ENCODE results near the gene PHLDB1.
"Not testable (repeated sequence)": the region's sequence is repeated elsewhere in the genome, so short reads cannot be mapped to it uniquely, and the experiment has no call there.

Gene PHLDB1

DNA sequence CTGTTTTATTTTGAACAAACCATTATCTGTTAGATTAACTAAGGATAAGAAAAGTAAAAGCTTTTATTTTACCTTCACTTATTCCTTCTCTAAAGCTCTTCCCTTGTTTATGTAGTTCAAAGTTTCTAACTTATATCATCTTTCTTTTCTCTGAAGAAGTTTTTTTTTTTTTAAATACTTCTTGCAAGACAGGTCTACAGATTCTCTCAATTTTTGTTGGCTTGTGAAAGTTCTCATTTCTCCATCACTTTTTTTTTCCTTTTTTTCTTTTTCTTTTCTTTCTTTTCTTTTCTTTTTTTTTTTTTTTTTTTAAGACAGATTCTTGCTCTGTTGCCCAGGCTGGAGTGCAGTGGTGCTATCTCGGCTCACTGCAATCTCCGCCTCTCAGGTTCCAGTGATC is 76.8 kb downstream of the PHLDB1 start:
- DNase-seq (ENCODE audit: low read depth in 3 of 3) = no peak

DNA sequence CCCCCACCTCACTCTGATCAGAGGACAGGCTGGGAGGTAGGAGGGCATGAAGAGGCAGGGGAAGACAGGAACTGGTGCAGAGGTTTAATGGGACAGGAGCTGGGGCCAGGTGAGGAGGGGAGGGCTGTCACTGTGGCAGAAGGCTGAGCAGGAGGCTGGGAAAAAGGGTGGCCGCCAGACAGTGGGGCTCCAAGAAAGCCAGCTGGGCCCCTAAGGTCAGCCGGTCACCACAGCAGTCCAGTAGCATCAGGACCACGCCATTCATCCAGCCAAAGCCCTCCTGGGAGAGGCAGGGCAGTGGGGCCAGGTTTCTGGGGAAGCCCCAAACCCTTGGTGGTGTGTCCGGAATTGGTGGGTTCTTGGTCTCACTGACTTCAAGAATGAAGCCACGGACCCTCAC is 80.5 kb downstream of the PHLDB1 start:
- no peak for DNase-seq (ENCODE audit: low read depth in 3 of 3)

DNA sequence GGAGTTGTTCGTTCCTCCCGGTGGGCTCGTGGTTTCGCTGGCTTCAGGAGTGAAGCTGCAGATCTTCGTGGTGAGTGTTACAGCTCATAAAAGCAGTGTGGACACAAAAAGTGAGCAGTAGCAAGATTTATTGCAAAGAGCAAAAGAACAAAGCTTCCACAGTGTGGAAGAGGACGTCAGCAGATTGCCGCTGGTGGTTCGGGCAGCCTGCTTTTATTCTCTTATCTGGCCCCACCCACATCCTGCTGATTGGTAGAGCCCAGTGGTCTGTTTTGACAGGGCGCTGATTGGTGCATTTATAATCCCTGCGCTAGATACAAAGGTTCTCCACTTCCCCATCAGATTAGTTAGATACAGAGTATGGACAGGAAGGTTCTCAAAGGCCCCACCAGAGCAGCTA is 80.9 kb downstream of the PHLDB1 start:
- not testable (repeated sequence) for DNase-seq (ENCODE audit: low read depth in 3 of 3)

DNA sequence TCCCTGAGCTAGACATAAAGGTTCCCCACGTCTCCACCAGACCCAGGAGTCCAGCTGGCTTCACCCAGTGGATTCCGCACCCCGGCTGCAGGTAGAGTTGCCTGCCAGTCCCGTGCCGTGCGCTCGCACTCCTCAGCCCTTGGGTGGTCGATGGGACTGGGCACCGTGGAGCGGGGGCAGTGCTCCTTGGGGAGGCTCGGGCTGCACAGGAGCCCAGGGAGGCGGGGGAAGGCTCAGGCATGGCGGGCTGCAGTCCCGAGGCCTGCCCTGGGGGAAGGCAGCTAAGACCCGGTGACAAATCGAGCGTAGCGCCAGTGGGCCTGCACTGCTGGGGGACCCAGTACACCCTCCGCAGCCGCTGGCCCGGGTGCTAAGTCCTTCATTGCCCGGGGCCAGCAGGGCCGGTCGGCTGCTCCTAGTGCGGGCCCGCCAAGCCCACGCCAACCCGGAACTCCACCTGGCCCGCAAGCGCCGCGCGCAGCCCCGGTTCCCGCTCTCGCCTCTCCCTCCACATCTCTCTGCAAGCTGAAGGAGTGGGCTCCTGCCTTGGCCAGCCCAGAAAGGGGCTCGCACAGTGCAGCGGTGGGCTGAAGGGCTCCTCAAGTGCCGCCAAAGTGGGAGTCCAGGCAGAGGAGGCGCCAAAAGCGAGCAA is 81.6 kb downstream of the PHLDB1 start:
- DNase-seq (ENCODE audit: low read depth in 3 of 3) = no peak

DNA sequence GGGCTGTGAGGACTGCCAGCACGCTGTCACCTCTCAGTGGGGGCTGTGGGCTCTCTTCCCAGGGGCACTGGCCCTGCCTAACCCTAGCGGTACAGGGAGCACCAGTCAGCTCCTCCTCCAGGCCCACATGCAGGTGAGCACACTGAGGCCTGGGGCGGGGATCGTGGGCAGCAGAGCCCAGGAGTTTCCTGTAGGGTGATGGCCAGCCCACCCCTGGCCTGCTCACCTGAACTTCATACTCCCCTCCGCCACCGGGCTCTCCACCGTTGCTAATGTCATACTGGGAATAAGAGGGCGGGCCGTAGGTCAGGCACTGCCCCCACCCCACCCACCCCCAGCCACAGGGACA is 82.1 kb downstream of the PHLDB1 start:
- DNase-seq (ENCODE audit: low read depth in 3 of 3) = no peak

DNA sequence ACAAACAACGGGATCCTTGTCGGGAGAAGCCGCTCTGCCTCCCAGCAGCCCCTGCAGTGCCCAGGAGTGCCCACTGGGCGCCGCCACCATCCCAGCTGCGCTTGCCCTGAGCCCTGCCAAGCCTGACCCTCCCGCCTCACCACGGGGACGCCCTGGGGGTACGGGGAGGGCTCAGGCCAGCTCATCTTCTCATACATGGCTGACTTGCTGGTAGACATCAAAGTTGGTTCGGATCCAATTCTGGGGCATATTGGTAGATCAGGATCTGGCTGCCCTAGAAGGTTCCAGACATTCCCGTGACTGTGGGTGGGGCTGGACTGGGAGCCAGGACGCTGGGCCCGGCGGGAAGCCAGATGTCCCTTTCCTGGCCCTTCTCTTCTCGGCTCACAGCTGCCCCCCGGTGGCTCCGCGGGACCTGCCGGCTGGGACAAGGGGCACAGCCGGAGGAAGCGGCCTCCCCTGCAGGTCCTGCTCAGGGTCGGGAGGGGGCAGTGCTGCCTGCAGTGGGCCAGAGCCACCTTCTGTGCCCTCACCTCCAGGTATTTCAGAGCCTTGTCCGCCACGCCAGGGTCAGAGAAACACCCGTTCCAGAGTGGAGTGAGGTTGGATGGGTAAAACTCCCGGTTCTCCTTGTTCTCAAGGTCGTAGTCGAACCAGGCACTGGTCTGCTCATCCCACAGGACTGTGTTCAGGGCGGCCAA is 82.6 kb downstream of the PHLDB1 start:
- DNase-seq (ENCODE audit: low read depth in 3 of 3) = peak; percentile 65 to 82 (median 66)

DNA sequence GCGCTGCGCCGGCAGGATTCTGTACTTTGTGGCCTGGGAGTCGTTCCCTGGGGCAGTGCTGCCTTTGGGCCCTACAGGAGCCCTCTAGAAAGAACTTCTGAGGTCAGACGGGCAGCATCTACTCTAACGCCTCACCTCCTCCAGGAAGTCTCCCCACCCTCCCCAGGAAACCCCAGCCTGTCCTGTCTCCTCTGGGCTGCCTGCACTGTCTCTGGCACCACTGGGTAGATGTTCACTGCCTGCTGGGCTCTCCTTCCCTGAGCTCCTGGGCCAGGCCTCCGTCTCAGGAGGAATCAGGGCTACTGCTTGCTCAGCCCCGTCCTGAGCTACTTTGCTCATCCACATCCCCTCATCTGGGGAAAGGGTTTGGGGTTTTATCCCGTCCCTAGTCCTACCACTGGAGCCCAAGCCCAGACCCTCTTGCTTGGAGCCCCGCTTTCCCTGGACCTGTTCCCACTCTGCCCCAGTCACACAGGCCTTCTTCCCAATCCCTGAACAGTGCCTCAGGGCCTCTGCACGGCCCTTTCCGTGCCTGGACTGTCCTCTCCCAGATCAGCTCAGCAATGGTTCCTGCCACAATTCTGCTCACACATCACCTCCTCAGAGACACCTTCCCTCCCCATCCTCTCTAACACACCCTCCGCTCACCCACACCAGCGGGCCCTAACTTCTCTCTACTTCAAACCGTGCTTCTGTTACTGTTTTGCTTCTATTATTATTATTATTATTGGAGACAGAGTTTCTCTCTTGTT is 83.3 kb downstream of the PHLDB1 start:
- DNase-seq (ENCODE audit: low read depth in 3 of 3) = no peak

DNA sequence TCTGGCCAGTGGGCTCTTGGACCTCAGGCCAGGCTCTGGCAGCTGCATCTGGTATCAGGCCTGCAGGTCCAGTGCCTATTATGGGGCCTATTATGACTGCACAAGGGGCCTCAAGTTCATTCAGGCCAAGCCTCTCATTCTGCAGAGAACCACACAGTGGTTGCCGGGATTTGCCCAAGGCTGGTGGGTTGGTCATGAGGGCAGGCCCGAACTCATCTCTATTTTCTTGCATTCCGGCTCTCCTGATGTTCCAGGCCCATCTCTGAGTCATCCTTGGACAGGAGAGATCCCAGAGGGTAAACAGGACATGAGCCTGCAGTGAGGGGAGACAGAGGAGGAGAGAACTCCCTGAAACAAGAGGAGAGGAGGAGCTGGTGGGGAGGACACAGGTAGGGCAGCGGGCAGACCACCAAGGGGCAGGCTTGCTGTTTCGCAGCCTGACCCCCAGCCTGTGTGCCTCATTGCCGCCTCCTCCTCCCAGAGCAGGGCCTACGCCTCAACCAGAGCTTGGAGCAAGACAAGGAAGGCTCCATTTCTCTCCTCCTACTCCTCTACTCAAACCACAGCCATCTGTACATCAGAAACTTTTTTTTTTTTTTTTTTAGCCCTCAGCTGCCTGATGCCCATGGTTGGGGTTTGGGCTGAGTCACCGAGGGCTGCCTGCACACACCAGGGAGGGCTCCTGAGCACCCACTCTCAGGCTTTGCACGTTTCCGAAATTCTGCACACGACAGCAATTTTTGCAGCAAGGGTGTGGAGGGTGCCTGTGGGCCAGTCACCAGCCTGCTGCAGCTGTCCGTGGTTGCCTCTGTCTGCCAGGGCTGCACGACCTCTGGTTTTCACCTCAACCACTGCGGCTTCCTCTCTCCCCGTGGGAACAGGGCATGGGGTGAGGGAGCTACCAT is 84.8 kb downstream of the PHLDB1 start:
- DNase-seq (ENCODE audit: low read depth in 3 of 3) = peak; percentile 28 to 57 (median 45)

DNA sequence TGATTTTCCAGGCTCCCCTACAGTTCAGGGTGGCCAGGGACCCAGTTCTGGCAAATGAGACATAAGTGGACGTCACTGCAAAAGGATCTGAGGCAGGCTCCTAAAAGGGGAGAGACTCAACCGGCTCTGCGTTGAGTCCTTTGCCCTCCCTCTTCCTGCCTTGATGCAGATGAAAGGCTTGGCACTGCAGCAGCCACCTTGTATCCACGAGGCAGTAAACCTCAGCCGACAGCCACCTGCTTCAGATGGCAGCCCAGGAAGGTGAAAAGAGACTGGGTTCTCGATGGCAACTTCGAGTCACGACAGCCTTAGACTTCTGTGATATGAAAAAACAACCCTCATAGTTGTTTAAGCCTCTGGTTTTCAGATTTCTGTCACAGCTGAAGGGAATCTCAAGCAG is 86.8 kb downstream of the PHLDB1 start:
- DNase-seq (ENCODE audit: low read depth in 3 of 3) = no peak

DNA sequence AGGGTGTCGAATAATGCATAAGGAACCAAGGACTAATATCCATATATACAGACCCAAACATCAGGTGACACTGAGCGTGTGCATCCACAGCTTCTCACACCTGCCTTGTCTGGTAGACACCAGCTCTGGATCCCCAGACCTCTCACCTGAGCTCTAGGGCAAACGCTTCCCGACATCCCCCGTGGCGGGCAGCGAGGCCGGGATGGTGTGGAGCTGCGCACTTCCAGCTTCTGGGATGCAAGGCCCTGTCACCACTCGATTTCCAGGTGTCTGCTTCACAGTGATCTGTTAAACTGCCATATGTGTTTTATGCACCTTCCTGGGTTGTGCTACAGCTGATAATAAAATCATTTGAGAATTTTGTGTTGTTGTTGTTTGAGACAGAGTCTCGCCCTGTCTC is 87.4 kb downstream of the PHLDB1 start:
- no peak for DNase-seq (ENCODE audit: low read depth in 3 of 3)

DNA sequence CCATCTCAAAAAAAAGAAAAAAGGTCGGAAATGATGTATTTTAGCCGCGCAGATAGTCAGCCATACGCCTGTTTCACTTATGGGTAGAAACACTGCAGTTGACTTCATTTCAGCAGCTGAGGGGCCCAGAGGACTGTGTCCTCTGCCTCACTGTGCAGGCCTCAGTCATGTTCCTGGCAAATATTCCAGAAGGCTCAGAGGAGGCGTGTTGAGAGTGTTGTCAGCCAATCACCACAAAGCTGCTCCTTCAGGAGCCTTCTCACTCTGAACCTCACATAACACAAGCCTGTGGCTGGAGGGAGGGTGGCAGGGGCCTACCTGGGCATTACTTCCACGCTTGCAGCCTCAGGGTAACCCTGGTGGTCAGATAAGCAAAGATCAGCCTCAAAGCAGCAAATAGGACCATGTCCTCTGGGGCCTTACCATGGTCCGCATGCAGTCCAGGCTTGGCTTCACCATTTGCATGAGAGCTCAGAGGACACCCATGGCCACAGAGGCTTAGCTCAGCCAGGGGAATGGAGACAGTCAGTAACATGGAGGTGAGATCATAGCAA is 89.3 kb downstream of the PHLDB1 start:
- no peak for DNase-seq (ENCODE audit: low read depth in 3 of 3)

DNA sequence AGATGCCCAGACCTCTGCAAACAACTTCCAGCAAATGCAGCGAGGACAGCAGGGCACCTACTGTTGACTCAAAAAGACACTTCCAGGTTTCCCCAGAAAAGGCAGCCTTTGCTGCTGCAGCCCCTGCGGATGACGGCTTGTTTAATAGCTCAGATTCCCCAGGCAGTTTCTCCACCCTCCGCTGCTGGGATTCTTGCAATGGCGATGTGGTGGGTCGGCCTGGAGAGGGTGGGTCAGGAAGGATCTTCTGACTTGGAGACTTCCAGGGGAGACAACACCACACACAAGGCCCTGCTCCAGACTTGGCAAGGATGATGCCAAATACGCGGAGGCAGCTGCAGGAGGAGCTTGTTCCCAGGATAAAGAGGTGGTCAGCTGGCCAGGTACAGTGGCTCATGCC is 89.9 kb downstream of the PHLDB1 start:
- DNase-seq (ENCODE audit: low read depth in 3 of 3) = no peak

DNA sequence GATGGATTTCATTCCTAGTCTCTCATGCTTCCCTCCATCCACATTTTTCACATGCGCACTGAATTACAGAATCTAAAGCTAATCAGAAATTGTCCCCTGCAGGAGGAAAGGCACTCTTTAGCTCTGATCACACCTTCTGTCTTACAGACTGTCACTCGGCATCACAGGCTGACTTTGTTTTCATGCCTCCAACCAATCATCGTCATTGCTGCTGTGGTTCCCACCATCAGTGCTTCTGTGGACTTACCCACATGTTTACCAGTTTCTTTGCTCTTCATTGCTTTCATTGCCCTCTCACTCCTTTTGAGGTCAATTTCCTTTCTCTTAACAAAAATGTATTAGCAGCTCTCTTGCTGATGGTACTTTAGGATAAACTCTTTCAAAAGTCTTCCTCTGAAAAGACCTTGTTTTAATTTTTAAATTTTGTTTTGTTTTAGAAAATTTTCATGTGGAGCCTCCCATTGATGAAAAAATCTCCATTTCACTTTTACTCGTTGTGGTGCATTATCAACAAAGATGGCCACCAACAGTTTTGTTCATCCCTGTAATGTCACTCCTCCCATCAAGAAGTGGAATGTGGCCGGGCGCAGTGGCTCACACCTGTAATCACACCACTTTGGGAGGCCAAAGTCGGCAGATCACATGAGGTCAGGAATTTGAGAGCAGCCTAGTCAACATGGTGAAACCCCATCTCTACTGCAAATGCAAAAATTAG is 92.2 kb downstream of the PHLDB1 start:
- DNase-seq (ENCODE audit: low read depth in 3 of 3) = no peak

DNA sequence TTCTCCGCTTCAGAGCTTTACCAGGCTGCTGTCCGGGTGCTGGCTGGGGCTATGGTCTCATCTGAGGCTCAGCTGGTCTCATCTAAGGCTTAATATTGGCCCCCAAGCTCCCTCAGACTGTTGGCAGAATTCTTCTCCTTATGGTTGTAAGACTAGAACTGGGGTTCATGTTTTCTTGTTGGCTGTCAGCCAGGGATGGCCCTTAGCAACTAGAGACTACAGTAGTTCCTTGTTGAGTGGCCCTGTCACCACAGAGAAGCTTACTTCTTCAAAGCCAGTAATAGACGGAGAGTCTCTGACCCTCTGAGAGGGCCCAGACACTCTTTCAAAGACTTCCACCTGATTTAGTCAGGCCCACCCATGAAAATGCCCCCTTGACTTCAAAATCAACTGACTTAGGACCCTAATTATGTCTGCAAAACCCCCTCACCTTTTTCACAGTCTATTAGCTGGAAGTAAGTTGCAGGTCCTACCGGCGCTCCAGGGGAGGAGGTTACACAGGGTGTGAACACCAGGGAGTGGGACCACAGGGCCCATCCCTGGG is 96.2 kb downstream of the PHLDB1 start:
- DNase-seq (ENCODE audit: low read depth in 3 of 3) = no peak

DNA sequence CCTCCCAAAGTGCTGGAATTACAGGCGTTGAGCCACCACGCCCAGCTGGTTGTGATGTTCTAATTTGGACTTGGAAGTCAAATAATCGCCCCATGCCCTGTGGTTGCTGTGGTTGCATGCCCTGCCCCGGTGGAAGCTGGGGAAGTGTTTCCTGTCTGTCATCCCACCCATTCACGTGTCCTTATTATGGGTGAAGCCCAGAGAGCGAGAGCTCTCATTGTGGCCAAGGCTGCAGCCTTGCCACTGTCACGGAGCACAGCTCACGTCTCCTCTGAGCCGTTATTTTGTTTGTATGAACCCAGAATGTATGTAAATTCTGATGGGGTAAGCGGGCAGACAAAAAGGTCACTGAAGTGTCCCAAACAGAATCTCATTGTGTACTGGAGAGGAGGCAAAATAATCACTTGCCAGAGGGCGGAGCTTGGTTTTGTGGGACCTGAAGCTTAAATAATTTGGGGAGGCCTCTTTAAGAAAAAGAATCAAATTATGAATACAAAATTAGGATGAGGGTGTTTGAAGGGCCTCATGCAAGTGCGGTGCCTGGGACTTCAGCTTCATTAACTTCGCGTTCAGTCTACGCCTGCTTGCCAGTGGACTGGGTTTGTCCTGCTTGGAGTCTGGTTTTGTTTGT is 97.8 kb downstream of the PHLDB1 start:
- no peak for DNase-seq (ENCODE audit: low read depth in 3 of 3)

DNA sequence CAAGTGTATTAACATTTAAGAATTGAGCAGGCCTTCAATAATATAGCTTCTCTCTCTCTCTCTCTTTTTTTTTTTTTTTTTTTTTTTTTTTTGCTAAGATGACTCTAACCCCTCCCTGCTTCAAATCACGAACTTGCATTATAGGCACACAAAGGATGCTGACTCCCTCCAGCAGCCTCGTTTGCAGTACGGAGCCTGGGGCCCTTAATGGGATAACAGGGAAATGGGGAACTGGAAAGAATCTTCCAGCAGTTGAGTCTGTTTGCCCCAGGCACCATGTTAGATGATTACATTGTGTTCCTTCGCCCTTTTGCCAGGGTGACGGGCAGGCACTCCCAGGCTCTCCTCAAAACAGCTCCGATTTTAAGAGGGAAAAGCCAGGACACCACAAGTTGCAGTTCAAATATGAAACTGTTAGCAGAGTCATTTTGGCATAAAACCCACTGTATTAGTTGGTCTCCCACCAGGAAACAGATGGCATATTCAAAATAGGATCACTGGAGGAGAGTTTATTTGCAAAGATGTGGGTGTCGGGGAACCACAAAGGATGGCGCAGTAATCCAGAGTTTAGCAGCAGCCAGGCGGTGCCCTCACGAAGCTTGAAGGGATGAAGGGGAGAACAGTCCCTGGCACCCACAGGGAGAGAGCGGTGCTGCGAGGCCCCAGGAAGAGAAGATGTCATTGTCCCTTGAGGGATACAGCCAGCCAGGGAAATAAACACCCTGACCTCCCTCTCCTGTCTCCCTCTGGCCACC is 98.6 kb downstream of the PHLDB1 start:
- DNase-seq (ENCODE audit: low read depth in 3 of 3) = no peak

DNA sequence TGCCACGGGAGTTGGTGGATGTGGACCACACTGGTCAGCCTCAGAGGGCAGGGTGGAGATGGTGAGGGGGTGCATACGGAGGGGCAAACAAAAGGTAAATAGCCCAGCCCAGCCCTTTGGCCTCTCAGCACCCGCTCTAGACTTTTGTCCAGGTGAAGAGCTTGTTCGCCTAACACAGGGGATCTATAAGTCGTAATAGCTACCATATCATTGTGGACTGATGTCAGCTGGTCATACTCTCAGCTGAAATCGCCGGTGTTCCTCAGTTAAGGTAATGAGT is 99.1 kb downstream of the PHLDB1 start:
- DNase-seq (ENCODE audit: low read depth in 3 of 3) = no peak
